Caco-2 (cell line): ENCODE data around the gene MTMR4. TPM values are rescaled to one million over a fixed set of nuclear protein-coding genes. Genes with fewer than 3 reads are reported as not detected.

Source experiments
- Bru-seq: library from RNA; stranded (reverse); fragments of 400-500 nt; gene quantifications from one replicate; lab custom pipeline; 2021; lab: Mats Ljungman, UMichigan
- BruChase-seq, 2 experiments: library from RNA; stranded (reverse); fragments of 400-500 nt; gene quantifications; one replicate each; lab custom pipeline; 2021; lab: Mats Ljungman, UMichigan
- BruUV-seq: library from RNA; stranded (reverse); fragments of 400-500 nt; replicated peaks from 2 replicates; lab custom pipeline; 2021; lab: Mats Ljungman, UMichigan
- CTCF ChIA-PET: fragments of 300-600 bp; sonication (Branson Sonifier 250); formaldehyde crosslinking; loops from one replicate; lab custom pipeline; 2022; ENCODE audit warnings: antibody characterized with exemption; lab: Charles Lee
- POLR2A ChIA-PET: fragments of 300-600 bp; sonication (Branson Sonifier 250); formaldehyde crosslinking; loops from one replicate; lab custom pipeline; 2022; ENCODE audit warnings: antibody characterized with exemption; lab: Charles Lee
- DNase-seq, 2 experiments: peaks; one replicate each; pipeline versions ENCODE4 v3.0.0 to v3.0.0-alpha.2; 2020 to 2022
- H3K27me3 ChIP-seq: replicated peaks from 2 replicates; pipeline ENCODE4 v1.6.0; 2011; ENCODE audit warnings: low read length; ENCODE audit not compliant: control insufficient read depth, insufficient read depth
- H3K36me3 ChIP-seq: 2 replicates; pipeline ENCODE4 v1.5.1; 2011; ENCODE audit warnings: low read length; ENCODE audit not compliant: control insufficient read depth, insufficient read depth
- H3K4me1 ChIP-seq: fragments of 250-450 bp; sonication (Bioruptor Pico); 2 replicates; pipeline ENCODE4 v1.5.1; 2020; ENCODE audit warnings: mild to moderate bottlenecking
- H3K4me3 ChIP-seq: 2 replicates; pipeline ENCODE4 v1.5.1; 2011; ENCODE audit warnings: low read depth, mild to moderate bottlenecking, control low read depth, low read length
- H3K9me3 ChIP-seq: fragments of 250-450 bp; sonication (Bioruptor Pico); 2 replicates; pipeline ENCODE4 v1.5.1; 2020; ENCODE audit warnings: mild to moderate bottlenecking, moderate library complexity
- H3K27ac Mint-ChIP-seq: one replicate; pipeline ENCODE4 v1.8.0; 2022; ENCODE audit warnings: mixed read lengths; ENCODE audit not compliant: unreplicated experiment
- H3K27me3 Mint-ChIP-seq: one replicate; pipeline ENCODE4 v1.8.0; 2022; ENCODE audit warnings: mixed read lengths; ENCODE audit not compliant: insufficient read depth, unreplicated experiment
- H3K36me3 Mint-ChIP-seq: one replicate; pipeline ENCODE4 v1.8.0; 2022; ENCODE audit warnings: mild to moderate bottlenecking, mixed read lengths; ENCODE audit not compliant: insufficient read depth, unreplicated experiment
- H3K4me1 Mint-ChIP-seq: one replicate; pipeline ENCODE4 v1.8.0; 2022; ENCODE audit warnings: low read depth, mixed read lengths; ENCODE audit not compliant: unreplicated experiment
- H3K4me3 Mint-ChIP-seq: one replicate; pipeline ENCODE4 v1.8.0; 2022; ENCODE audit warnings: mild to moderate bottlenecking, moderate library complexity, mixed read lengths; ENCODE audit not compliant: unreplicated experiment
- H3K9me3 Mint-ChIP-seq: one replicate; pipeline ENCODE4 v1.8.0; 2022; ENCODE audit warnings: mixed read lengths; ENCODE audit not compliant: unreplicated experiment
- intact Hi-C: fragments of 100-400 bp; cut with micrococcal nuclease; formaldehyde crosslinking; loops from one replicate; pipeline ENCODE4 v1.10.0; 2022; ENCODE audit not compliant: unreplicated experiment
- long read RNA-seq: library from polyadenylated mRNA; stranded (forward); transcript quantifications from one replicate; pipeline ENCODE4 v2.0.0, GENCODE V29; 2022
- total RNA-seq: library from RNA; stranded (reverse); gene quantifications from 2 replicates; pipeline ENCODE4 v1.2.3, GENCODE V29; 2022
- TF ChIP-seq, protein P1 (sequence below), 2 experiments: fragments of 200-600 bp in 1 of 2; IDR thresholded peaks; 1 replicate in 1 of 2; 2 replicates in 1 of 2; pipeline versions ENCODE4 v1.5.1 to v1.8.0; 2011 to 2022; ENCODE audit warnings: antibody characterized with exemption in 1 of 2, control low read depth in 1 of 2, inconsistent platforms in 1 of 2, low read depth in 1 of 2, low read length in 1 of 2, mild to moderate bottlenecking in 1 of 2, moderate library complexity in 1 of 2; ENCODE audit not compliant: insufficient read depth in 1 of 2, severe bottlenecking in 1 of 2, unreplicated experiment in 1 of 2

The MTMR4 gene
- total RNA-seq (62.6 and 73.6 TPM in 2 replicates), Bru-seq, nascent RNA (percentile 88 among the genes with signal in this experiment), BruChase-seq, experiment 1, labeled RNA remaining after a 2-hour chase (percentile 94 among the genes with signal in this experiment), BruChase-seq, experiment 2, labeled RNA remaining after a 6-hour chase (percentile 88 among the genes with signal in this experiment)
- long read RNA-seq, full-length matches to known transcripts = 3 of 27 reads
- long read RNA-seq, partial matches to known transcripts = 10 of 27 reads
- long read RNA-seq, other reads (novel, unspliced or antisense) = 14 of 27 reads

DNA sequence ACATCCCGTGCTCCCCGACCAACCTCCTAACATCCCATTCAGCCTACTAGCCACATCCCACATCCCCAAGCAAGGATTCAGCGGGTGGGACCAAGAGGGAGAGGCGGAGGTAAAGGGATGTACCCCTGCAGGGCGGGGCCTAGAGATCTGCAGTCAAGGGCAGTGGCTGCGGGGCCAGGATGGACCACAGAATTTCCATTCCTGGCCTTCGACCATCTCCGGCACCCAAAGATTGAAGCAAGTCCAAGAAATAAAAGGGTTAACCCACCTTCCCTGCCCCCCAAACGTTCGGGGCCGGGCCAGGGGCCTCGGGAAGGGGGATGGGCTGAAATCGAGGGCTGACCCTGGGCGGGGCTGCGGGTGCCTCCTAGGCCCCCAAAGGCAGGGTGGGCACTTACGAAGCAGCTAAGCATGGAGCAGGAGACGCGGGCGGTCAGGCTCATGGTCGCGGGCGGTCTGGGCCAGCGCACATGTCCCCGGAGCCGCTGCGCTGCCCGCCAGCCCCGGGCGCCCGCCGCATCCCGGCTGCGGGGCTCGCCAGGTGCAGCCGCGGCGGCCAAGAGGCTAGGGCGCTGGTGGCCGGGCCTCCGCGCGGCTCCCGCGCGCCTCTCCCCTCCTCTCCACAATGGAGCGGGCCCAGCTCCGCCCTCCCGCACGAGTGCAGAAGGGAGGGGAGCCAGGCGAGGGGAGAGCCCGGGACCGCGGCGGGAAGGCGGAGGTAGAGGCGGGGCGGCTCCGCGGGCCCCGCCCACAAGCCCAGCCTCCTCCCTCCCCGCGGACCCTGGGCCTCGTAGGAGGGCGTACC lies at the start of gene MTMR4:
Gene MTMR4, minus strand, starts transcription at position 674 of the 805 bp plus-strand sequence. Its CDS starts 231 bp downstream, at position 443.
- intact Hi-C loops = loop anchor here (1.0 to 10.0 kb wide), 2 partner anchors 26 to 711 kb away; partner anchors contain the start of genes GDPD1 and HSF5
- peak; percentile 87 to 90 for DNase-seq
- CTCF ChIA-PET = interaction anchor here (0.6 to 1.6 kb wide), 3 partner anchors 21 to 481 kb away, joined by 3 to 6 read pairs (median 4); no protein-coding TSS in a partner anchor
- H3K4me1 Mint-ChIP-seq = peaks cover 34% of the 10 kb centered on the region
- POLR2A ChIA-PET = interaction anchor here (0.6 to 0.9 kb wide), 2 partner anchors 16 to 512 kb away, joined by 3 read pairs; no protein-coding TSS in a partner anchor
- TF ChIP-seq, protein P1, sequence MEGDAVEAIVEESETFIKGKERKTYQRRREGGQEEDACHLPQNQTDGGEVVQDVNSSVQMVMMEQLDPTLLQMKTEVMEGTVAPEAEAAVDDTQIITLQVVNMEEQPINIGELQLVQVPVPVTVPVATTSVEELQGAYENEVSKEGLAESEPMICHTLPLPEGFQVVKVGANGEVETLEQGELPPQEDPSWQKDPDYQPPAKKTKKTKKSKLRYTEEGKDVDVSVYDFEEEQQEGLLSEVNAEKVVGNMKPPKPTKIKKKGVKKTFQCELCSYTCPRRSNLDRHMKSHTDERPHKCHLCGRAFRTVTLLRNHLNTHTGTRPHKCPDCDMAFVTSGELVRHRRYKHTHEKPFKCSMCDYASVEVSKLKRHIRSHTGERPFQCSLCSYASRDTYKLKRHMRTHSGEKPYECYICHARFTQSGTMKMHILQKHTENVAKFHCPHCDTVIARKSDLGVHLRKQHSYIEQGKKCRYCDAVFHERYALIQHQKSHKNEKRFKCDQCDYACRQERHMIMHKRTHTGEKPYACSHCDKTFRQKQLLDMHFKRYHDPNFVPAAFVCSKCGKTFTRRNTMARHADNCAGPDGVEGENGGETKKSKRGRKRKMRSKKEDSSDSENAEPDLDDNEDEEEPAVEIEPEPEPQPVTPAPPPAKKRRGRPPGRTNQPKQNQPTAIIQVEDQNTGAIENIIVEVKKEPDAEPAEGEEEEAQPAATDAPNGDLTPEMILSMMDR (IDR thresholded peaks at IDR 0.05; ENCODE audit: insufficient read depth in 1 of 2, low read depth in 1 of 2, low read length in 1 of 2, severe bottlenecking in 1 of 2, unreplicated experiment in 1 of 2) = no peak
- Histone ChIP-seq H3K4me3 (peak within 1 kb of the TSS; percentile 80), H3K36me3 (peaks cover 6% of the 10 kb centered on the region), H3K27me3 (no peaks in the 10 kb centered on the region), H3K9me3 (no peaks in the 10 kb centered on the region), H3K4me1 (0 out of 2 replicates have a peak, but pooled peaks cover 16% of the 10 kb centered on the region)
- no TSS peak for BruUV-seq
- H3K27me3 Mint-ChIP-seq = no peaks in the 10 kb centered on the region
- H3K36me3 Mint-ChIP-seq = peaks cover 51% of the 10 kb centered on the region
- peak within 1 kb of the TSS; percentile 58 for H3K27ac Mint-ChIP-seq
- H3K4me3 Mint-ChIP-seq = peak within 1 kb of the TSS; percentile 85
- H3K9me3 Mint-ChIP-seq = no peaks in the 10 kb centered on the region

DNA sequence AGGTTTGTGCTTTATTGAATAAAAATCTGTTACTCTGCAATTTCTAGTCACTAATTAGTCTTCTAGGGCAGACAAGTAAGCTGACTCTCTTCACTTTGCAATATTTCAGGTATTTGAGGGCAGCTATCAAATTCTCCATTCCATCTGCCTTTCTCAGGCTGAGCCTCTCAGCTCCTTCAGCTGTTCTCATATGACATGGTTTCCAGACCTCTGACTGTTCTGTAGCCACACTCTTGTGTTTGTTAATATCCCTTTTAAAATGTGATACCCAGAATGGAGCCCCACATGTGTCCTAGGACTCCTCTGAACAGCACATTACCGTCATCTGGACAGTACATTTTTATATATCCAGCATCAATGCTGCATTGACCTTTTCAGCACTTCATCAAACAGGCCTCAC lies 46.1 kb upstream of the MTMR4 start:
- no peaks in the 10 kb centered on the region for H3K36me3 Mint-ChIP-seq
- DNase-seq = no peak
- no peak overlapping the region for H3K4me3 Mint-ChIP-seq
- CTCF ChIA-PET = no interaction called here
- no peaks in the 10 kb centered on the region for H3K9me3 ChIP-seq
- no peaks in the 10 kb centered on the region for H3K27me3 ChIP-seq
- H3K9me3 Mint-ChIP-seq = no peaks in the 10 kb centered on the region
- no TSS peak for BruUV-seq
- peaks cover 10% of the 10 kb centered on the region for H3K27me3 Mint-ChIP-seq
- TF ChIP-seq, protein P1 (IDR thresholded peaks at IDR 0.05; ENCODE audit: insufficient read depth in 1 of 2, low read depth in 1 of 2, low read length in 1 of 2, severe bottlenecking in 1 of 2, unreplicated experiment in 1 of 2) = no peak
- POLR2A ChIA-PET = no interaction called here
- intact Hi-C loops = no loop called here
- H3K27ac Mint-ChIP-seq = no peak overlapping the region
- H3K36me3 ChIP-seq = no peaks in the 10 kb centered on the region
- no peak overlapping the region for H3K4me3 ChIP-seq
- H3K4me1 ChIP-seq = no peaks in the 10 kb centered on the region
- H3K4me1 Mint-ChIP-seq = no peaks in the 10 kb centered on the region

DNA sequence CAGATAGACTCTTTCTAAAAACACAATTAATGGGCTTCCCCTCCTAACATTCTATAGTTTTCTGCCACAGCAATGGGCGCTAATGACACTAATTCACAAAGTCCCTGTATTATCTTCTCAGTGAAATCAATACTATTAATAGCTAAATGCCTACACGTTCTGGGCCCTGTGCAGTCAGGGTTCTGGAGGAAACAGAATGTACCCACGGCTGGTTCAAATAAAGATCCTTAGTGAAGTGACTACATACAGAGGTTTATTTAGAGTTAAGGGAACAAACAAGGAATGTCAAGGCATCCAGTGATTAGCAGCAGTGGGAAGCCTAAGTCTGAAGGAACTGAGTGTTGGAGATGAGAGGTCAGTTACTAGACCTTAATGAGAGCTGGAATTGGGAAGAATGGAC lies 43.5 kb upstream of the MTMR4 start:
- H3K27me3 ChIP-seq = no peaks in the 10 kb centered on the region
- H3K9me3 ChIP-seq = no peaks in the 10 kb centered on the region
- H3K9me3 Mint-ChIP-seq = no peaks in the 10 kb centered on the region
- H3K4me3 Mint-ChIP-seq = no peak overlapping the region
- CTCF ChIA-PET = no interaction called here
- no TSS peak for BruUV-seq
- no peak for DNase-seq
- no peaks in the 10 kb centered on the region for H3K36me3 ChIP-seq
- no peaks in the 10 kb centered on the region for H3K4me1 ChIP-seq
- TF ChIP-seq, protein P1 (IDR thresholded peaks at IDR 0.05; ENCODE audit: insufficient read depth in 1 of 2, low read depth in 1 of 2, low read length in 1 of 2, severe bottlenecking in 1 of 2, unreplicated experiment in 1 of 2) = no peak
- H3K27ac Mint-ChIP-seq = no peak overlapping the region
- H3K4me1 Mint-ChIP-seq = no peaks in the 10 kb centered on the region
- H3K36me3 Mint-ChIP-seq = no peaks in the 10 kb centered on the region
- POLR2A ChIA-PET = no interaction called here
- intact Hi-C loops = no loop called here
- H3K27me3 Mint-ChIP-seq = peaks cover 10% of the 10 kb centered on the region
- no peak overlapping the region for H3K4me3 ChIP-seq
